ENCODE data around the gene SBF2.

DNA sequence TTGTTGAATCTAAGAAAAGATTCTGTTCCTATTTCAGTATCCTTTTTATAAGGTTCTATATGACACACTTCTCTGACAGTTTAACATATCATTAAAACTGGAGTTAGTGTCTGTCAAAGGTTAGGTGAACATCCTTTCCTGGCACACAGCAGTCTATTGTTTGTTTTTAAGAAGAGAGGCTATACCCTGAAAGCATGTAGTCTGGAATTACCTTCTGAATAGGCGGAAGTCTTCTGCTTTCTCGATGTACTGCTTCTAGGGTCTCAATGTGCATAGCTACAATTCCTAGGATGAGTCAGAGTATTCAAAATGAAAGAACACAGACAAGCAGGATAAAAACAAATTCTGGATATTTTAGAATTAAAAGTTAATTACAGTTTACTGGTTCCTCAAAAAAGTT lies 441.6 kb downstream of the SBF2 start:
- TF ChIP-seq, protein P1, sequence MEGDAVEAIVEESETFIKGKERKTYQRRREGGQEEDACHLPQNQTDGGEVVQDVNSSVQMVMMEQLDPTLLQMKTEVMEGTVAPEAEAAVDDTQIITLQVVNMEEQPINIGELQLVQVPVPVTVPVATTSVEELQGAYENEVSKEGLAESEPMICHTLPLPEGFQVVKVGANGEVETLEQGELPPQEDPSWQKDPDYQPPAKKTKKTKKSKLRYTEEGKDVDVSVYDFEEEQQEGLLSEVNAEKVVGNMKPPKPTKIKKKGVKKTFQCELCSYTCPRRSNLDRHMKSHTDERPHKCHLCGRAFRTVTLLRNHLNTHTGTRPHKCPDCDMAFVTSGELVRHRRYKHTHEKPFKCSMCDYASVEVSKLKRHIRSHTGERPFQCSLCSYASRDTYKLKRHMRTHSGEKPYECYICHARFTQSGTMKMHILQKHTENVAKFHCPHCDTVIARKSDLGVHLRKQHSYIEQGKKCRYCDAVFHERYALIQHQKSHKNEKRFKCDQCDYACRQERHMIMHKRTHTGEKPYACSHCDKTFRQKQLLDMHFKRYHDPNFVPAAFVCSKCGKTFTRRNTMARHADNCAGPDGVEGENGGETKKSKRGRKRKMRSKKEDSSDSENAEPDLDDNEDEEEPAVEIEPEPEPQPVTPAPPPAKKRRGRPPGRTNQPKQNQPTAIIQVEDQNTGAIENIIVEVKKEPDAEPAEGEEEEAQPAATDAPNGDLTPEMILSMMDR (IDR thresholded peaks at IDR 0.05): no peak
- TF ChIP-seq POLR2A (IDR thresholded peaks at IDR 0.05): no peak
